B cell (primary cell): ENCODE measurements around the gene COQ7. TPM values are rescaled to one million over a fixed set of nuclear protein-coding genes. Genes with fewer than 3 reads are reported as not detected.

Source experiments
- ATAC-seq: fragments of 200-7000 bp; cut with Tn5 transposase; one replicate; pipeline ENCODE4 v1.10.0; 2021; ENCODE audit warnings: low read depth, mild to moderate bottlenecking, moderate number of reproducible peaks, moderate library complexity
- CTCF ChIA-PET: fragments of 350-600 bp; sonication (Branson Sonifier 250); formaldehyde crosslinking; loops from one replicate; lab custom pipeline; 2021; ENCODE audit warnings: antibody characterized with exemption, inconsistent platforms; lab: Charles Lee
- POLR2A ChIA-PET: fragments of 350-600 bp; sonication (Branson Sonifier 250); formaldehyde crosslinking; loops from one replicate; lab custom pipeline; 2021; ENCODE audit warnings: antibody characterized with exemption; lab: Charles Lee
- DNase-seq: peaks from one replicate; pipeline ENCODE4 v3.0.0; 2013
- H2AFZ ChIP-seq: 2 replicates; pipeline ENCODE4 v1.6.1; 2012; ENCODE audit warnings: mild to moderate bottlenecking, low read depth, low read length; ENCODE audit not compliant: insufficient read depth, poor library complexity, severe bottlenecking
- H3K27ac ChIP-seq, 2 donors: 1 replicate in 1 of 2; 2 replicates in 1 of 2; pipeline ENCODE4 v1.5.1; 2012 to 2013; ENCODE audit warnings: low read length in 2 of 2, mild to moderate bottlenecking in 2 of 2, moderate library complexity in 1 of 2
- H3K27me3 ChIP-seq, 4 experiments: fragments of 200-600 bp in 1 of 4; sonication (generic) in 1 of 4; replicated peaks in 1 of 4; 1 replicate in 2 of 4; 2 replicates in 2 of 4; pipeline versions ENCODE4 v1.6.1 to v1.7.0; 2013 to 2016; ENCODE audit warnings: low read length in 3 of 4, mild to moderate bottlenecking in 2 of 4, mixed read lengths in 1 of 4, moderate library complexity in 1 of 4; ENCODE audit not compliant: insufficient read depth in 4 of 4, control insufficient read depth in 3 of 4; ENCODE audit errors: control extremely low read depth in 1 of 4
- H3K36me3 ChIP-seq, 2 experiments: replicated peaks in 1 of 2; 1 replicate in 1 of 2; 2 replicates in 1 of 2; pipeline versions ENCODE4 v1.6.1 to v1.7.1; 2013; ENCODE audit warnings: low read length in 1 of 2; ENCODE audit not compliant: insufficient read depth in 2 of 2, control insufficient read depth in 1 of 2; ENCODE audit errors: control extremely low read depth in 1 of 2, extremely low read depth in 1 of 2
- H3K4me1 ChIP-seq, 2 donors: fragments of 200-600 bp in 1 of 2; sonication (generic) in 1 of 2; 1 replicate in 1 of 2; 2 replicates in 1 of 2; pipeline versions ENCODE4 v1.5.1 to v1.6.1; 2013 to 2017; ENCODE audit warnings: low read length in 2 of 2; ENCODE audit not compliant: control insufficient read depth in 2 of 2, insufficient read depth in 2 of 2
- H3K4me2 ChIP-seq: replicated peaks from 2 replicates; pipeline ENCODE3; 2012; ENCODE audit warnings: mild to moderate bottlenecking, low read depth, low read length; ENCODE audit not compliant: poor library complexity, severe bottlenecking
- H3K4me3 ChIP-seq, 5 experiments: fragments of 200-600 bp in 1 of 5; sonication (generic) in 1 of 5; 1 replicate in 3 of 5; 2 replicates in 2 of 5; pipeline versions ENCODE4 v1.5.1 to v1.7.0; 2011 to 2016; ENCODE audit warnings: low read length in 4 of 5, mild to moderate bottlenecking in 4 of 5, low read depth in 2 of 5, control low read depth in 1 of 5, moderate library complexity in 1 of 5; ENCODE audit not compliant: insufficient read depth in 1 of 5; ENCODE audit errors: control extremely low read depth in 1 of 5, extremely low read depth in 1 of 5
- H3K79me2 ChIP-seq: fragments of 200-600 bp; sonication (generic); one replicate; pipeline ENCODE4 v1.6.0; 2016; ENCODE audit warnings: low read length; ENCODE audit not compliant: control insufficient read depth, insufficient read depth
- H3K9ac ChIP-seq: fragments of 200-600 bp; sonication (generic); 2 replicates; pipeline ENCODE4 v1.6.1; 2017; ENCODE audit warnings: mild to moderate bottlenecking, low read length, moderate library complexity
- H3K9me3 ChIP-seq, 3 donors: one replicate each; pipeline versions ENCODE4 v1.6.1 to v1.7.1; 2013; ENCODE audit warnings: low read length in 2 of 3; ENCODE audit not compliant: control insufficient read depth in 2 of 3, insufficient read depth in 1 of 3; ENCODE audit errors: control extremely low read depth in 1 of 3
- H4K20me1 ChIP-seq: 2 replicates; pipeline ENCODE4 v1.6.0; 2012; ENCODE audit warnings: mild to moderate bottlenecking, low read length; ENCODE audit not compliant: insufficient read depth, control insufficient read depth, poor library complexity, severe bottlenecking
- H3K27ac Mint-ChIP-seq: one replicate; pipeline ENCODE4 v1.8.0; 2021; ENCODE audit warnings: mixed read lengths
- H3K27me3 Mint-ChIP-seq: one replicate; pipeline ENCODE4 v1.8.0; 2021; ENCODE audit warnings: mixed read lengths
- H3K4me1 Mint-ChIP-seq: one replicate; pipeline ENCODE4 v1.8.0; 2021; ENCODE audit warnings: mixed read lengths
- H3K4me3 Mint-ChIP-seq: one replicate; pipeline ENCODE4 v1.8.0; 2021; ENCODE audit warnings: mixed read lengths
- H3K9me3 Mint-ChIP-seq: one replicate; pipeline ENCODE4 v1.8.0; 2022; ENCODE audit warnings: mixed read lengths; ENCODE audit not compliant: insufficient read depth
- EZH2 ChIP-seq: IDR thresholded peaks from 2 replicates; pipeline ENCODE4 v1.6.1; 2012; ENCODE audit warnings: borderline replicate concordance, low read depth, mild to moderate bottlenecking, moderate library complexity, low read length; ENCODE audit not compliant: insufficient read depth, poor library complexity, severe bottlenecking
- WGBS: methylation state at CpG from one replicate; pipeline ENCODE4 v1.1.5; 2013; ENCODE audit warnings: missing lambda C conversion rate; ENCODE audit not compliant: insufficient coverage; 5-methylcytosine and 5-hydroxymethylcytosine counted together
- intact Hi-C: fragments of 100-400 bp; cut with micrococcal nuclease; formaldehyde crosslinking; loops from one replicate; pipeline ENCODE4 v1.10.0; 2022
- polyA plus RNA-seq: library from polyadenylated mRNA; depleted of rRNA; stranded (reverse); fragments of >200 nt; gene quantifications from 2 replicates; pipeline ENCODE4 v1.2.3, GENCODE V29; 2012
- total RNA-seq, 2 donors: library from RNA; stranded (reverse); fragments of 120-200 nt in 1 of 2; gene quantifications; 1 replicate in 1 of 2; 2 replicates in 1 of 2; pipeline versions ENCODE4 v1.2.3 to v1.2.4, GENCODE V29; 2013 to 2022
- TF ChIP-seq, protein P1 (sequence below): fragments of 200-600 bp; IDR thresholded peaks from one replicate; pipeline ENCODE4 v1.8.0; 2022; ENCODE audit warnings: antibody characterized with exemption, mild to moderate bottlenecking

COQ7 gene
- total and polyA plus RNA-seq, 2 donors (not counting 1 experiment from before 2014, with no cell fraction given): 8.1 to 19.4 TPM

DNA sequence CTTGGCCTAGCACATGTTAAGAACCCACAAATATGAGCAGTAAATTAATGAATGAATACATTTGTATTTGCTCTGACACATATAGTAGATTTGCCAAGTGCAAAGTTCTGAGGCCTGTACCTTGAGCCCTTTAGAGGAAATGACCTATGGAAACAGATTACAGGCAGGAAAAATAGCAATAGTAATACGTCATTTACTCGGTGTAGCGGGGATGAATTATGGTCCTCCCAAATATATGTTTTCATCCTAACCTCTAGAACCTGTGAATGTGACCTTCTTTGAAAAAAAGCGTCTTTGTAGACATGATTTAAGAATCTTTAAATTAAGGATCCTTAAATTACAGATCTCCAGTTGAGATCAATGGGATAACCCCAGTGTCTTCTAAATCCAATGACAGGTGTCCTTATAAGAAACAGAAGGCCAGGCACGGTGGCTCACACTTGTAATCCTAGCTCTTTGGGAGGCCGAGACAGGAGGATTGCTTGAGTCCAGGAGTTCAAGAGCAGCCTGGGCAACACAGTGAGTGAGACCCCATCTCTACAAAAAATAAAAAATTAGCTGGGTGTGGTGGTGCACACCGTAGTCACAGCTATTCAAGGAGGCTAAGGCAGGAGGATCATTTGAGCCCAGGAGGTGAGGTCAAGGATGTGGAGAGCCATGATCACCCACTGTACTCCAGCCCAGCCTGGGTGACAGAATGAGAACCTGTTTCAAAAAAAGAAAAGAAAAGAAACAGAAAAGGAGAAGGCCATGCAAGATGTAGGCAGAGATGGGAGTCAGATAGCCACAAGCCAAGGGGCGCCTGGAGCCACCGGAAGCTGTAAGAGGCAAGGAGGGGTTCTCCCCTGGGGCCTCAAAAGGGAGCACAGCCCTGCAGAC, 41.2 kb downstream of the COQ7 start:
- WGBS: 84% methylated on average over 3 of the region's 9 CpGs
- H3K27me3 ChIP-seq: peaks cover 0 to 6% (median 0%) of the 10 kb centered on the region in 4 experiments
- intact Hi-C loops: no loop called here
- peaks cover 13% of the 10 kb centered on the region for H3K27me3 Mint-ChIP-seq
- no peaks in the 10 kb centered on the region for H3K79me2 ChIP-seq
- no peak overlapping the region for H3K27ac Mint-ChIP-seq
- H3K27ac ChIP-seq: no peak overlapping the region
- H3K4me3 ChIP-seq: no peak overlapping the region
- DNase-seq (no peak), ATAC-seq (no peak)
- no peaks in the 10 kb centered on the region for H3K36me3 ChIP-seq
- peaks cover 22% of the 10 kb centered on the region for H3K4me1 Mint-ChIP-seq
- no peak overlapping the region for H3K9ac ChIP-seq
- H3K4me1 ChIP-seq: peaks cover 2 to 4% of the 10 kb centered on the region in 2 donors
- H3K4me3 Mint-ChIP-seq: no peak overlapping the region
- no peak overlapping the region for H2AFZ ChIP-seq
- no peaks in the 10 kb centered on the region for H4K20me1 ChIP-seq
- no peaks in the 10 kb centered on the region for H3K9me3 Mint-ChIP-seq
- H3K4me2 ChIP-seq: no peak overlapping the region
- CTCF ChIA-PET: interaction anchor here (1.6 kb wide), 1 partner anchor 23 kb away, joined by 5 read pairs; no protein-coding TSS in a partner anchor
- TF ChIP-seq, protein P1, sequence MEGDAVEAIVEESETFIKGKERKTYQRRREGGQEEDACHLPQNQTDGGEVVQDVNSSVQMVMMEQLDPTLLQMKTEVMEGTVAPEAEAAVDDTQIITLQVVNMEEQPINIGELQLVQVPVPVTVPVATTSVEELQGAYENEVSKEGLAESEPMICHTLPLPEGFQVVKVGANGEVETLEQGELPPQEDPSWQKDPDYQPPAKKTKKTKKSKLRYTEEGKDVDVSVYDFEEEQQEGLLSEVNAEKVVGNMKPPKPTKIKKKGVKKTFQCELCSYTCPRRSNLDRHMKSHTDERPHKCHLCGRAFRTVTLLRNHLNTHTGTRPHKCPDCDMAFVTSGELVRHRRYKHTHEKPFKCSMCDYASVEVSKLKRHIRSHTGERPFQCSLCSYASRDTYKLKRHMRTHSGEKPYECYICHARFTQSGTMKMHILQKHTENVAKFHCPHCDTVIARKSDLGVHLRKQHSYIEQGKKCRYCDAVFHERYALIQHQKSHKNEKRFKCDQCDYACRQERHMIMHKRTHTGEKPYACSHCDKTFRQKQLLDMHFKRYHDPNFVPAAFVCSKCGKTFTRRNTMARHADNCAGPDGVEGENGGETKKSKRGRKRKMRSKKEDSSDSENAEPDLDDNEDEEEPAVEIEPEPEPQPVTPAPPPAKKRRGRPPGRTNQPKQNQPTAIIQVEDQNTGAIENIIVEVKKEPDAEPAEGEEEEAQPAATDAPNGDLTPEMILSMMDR: no peak
- TF ChIP-seq EZH2: no peak
- POLR2A ChIA-PET: interaction anchor here (0.6 to 1.2 kb wide), 2 partner anchors 11 to 158 kb away, joined by 3 to 4 read pairs; no protein-coding TSS in a partner anchor
- H3K9me3 ChIP-seq: no peaks in the 10 kb centered on the region

DNA sequence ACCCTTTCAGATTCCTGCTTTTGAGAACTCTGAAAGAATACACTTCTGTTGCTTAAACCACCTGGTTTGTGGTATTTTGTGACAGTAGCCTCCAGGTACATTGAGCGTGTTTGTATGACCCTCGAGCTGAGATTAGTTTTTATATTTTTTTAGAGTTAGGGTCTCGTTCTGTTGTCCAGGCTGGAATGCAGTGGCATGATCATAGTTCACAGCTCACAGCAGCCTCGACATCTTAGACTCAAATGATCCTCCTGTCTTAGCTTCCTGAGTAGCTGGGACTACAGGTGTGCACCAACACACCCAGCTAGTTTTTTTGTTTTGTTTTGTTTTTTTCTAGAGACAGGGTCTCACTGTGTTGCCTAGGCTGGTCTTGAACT, 41.9 kb downstream of the COQ7 start:
- Histone ChIP-seq H3K4me1 (peaks cover 4 to 6% of the 10 kb centered on the region in 2 donors), H3K4me3 (no peak overlapping the region), H4K20me1 (no peaks in the 10 kb centered on the region), H3K79me2 (no peaks in the 10 kb centered on the region), H3K27ac (no peak overlapping the region), H3K4me2 (no peak overlapping the region), H3K36me3 (no peaks in the 10 kb centered on the region), H2AFZ (no peak overlapping the region), H3K27me3 (peaks cover 0 to 6% (median 0%) of the 10 kb centered on the region in 4 experiments), H3K9me3 (no peaks in the 10 kb centered on the region), H3K9ac (no peak overlapping the region)
- H3K27me3 Mint-ChIP-seq: peaks cover 13% of the 10 kb centered on the region
- intact Hi-C loops: no loop called here
- TF ChIP-seq, protein P1: no peak
- TF ChIP-seq EZH2: no peak
- H3K4me3 Mint-ChIP-seq: no peak overlapping the region
- DNase-seq (no peak), ATAC-seq (no peak)
- ChIA-PET CTCF (interaction anchor here (1.6 kb wide), 1 partner anchor 24 kb away, joined by 5 read pairs; no protein-coding TSS in a partner anchor), POLR2A (interaction anchor here (0.6 to 1.2 kb wide), 2 partner anchors 10 to 157 kb away, joined by 3 to 4 read pairs; no protein-coding TSS in a partner anchor)
- no peak overlapping the region for H3K27ac Mint-ChIP-seq
- no peaks in the 10 kb centered on the region for H3K9me3 Mint-ChIP-seq
- H3K4me1 Mint-ChIP-seq: peaks cover 22% of the 10 kb centered on the region
- WGBS: 92% methylated on average over 2 of the region's 4 CpGs
